Tibial artery (tissue), 4 donors: Measurements from ENCODE around the gene SLC12A4.

ENCODE experiments used
- DNase-seq, 2 donors: peaks; one replicate each; pipeline ENCODE4 v3.0.0-alpha.2; 2019
- H3K27ac ChIP-seq, 2 donors: fragments of 200-600 bp; sonication (generic) in 1 of 2; 1 replicate in 1 of 2; 2 replicates in 1 of 2; pipeline ENCODE4 v1.5.1; 2018 to 2019; ENCODE audit warnings: mild to moderate bottlenecking in 1 of 2
- H3K27me3 ChIP-seq, 2 donors: fragments of 200-600 bp; sonication (generic) in 1 of 2; one replicate each; pipeline versions ENCODE4 v1.5.1 to v1.6.0; 2016 to 2019
- H3K36me3 ChIP-seq, 3 donors: fragments of 200-600 bp; sonication (generic) in 2 of 3; one replicate each; pipeline ENCODE4 v1.5.1; 2016 to 2019; ENCODE audit warnings: mild to moderate bottlenecking in 2 of 3
- H3K4me1 ChIP-seq, 4 donors: fragments of 200-600 bp; sonication (generic) in 2 of 4; 1 replicate in 3 of 4; 2 replicates in 1 of 4; pipeline ENCODE4 v1.5.1; 2016 to 2019
- H3K4me3 ChIP-seq, 2 donors: fragments of 200-600 bp; sonication (generic) in 1 of 2; 1 replicate in 1 of 2; 2 replicates in 1 of 2; pipeline ENCODE4 v1.5.1; 2018 to 2019; ENCODE audit warnings: mild to moderate bottlenecking in 2 of 2
- H3K9me3 ChIP-seq, 3 donors: fragments of 200-600 bp; sonication (generic) in 1 of 3; one replicate each; pipeline ENCODE4 v1.5.1; 2016 to 2019
- intact Hi-C: fragments of 100-400 bp; cut with DNase I; formaldehyde crosslinking; loops from one replicate; pipeline ENCODE4 v1.15.0; 2023; ENCODE audit warnings: low total_unique reads
- TF ChIP-seq, protein P1 (sequence below), 2 experiments: fragments of 200-600 bp in 1 of 2; fragments of 450-650 bp in 1 of 2; IDR thresholded peaks; one replicate each; pipeline ENCODE4 v1.5.1; 2017 to 2019; ENCODE audit warnings: antibody characterized with exemption in 2 of 2, mild to moderate bottlenecking in 1 of 2, moderate library complexity in 1 of 2

Gene SLC12A4

DNA sequence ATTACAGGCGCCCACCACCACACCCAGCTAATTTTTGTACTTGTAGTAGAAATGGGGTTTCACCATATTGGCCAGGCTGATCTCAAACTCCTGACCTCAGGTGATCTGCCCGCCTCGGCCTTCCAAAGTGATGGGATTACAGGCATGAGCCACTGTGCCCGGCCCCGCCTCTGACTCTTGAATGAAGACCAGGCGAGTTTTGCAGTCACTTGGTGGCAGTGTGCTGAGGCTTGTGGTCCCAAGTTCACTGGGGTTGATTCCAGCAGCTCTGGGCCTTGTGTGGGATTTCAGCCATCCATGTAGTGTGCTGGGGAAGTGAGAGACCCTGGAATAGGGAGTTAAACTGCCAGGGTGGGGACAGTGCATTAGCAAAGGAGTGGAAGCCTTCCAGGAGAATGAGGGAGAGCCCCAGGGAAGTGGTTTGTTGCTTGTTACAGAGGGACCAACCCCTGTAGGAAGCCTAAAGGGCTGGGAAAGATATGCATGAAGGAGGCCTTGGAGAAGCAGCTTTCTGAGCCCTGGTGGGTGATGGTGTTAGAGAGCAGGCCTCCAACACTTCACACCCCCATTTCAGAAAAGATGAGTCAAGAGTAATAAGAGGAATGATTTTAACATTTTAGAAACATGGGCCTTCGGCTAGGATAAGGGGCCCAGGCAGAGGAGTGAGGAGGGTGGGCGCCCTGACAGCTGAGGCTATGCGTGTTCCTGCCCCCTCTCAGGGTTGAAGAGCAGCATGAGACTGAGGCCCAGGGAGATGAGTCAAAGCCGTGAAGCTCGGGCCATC, 60.8 kb downstream of the SLC12A4 start:
- intact Hi-C loops = no loop called here
- DNase-seq = no peak
- no peaks in the 10 kb centered on the region for H3K4me1 ChIP-seq
- no peak overlapping the region for H3K27ac ChIP-seq
- no peaks in the 10 kb centered on the region for H3K27me3 ChIP-seq
- no peak overlapping the region for H3K4me3 ChIP-seq
- peaks cover 26 to 44% (median 28%) of the 10 kb centered on the region in 3 donors for H3K36me3 ChIP-seq
- no peaks in the 10 kb centered on the region for H3K9me3 ChIP-seq
- TF ChIP-seq, protein P1, sequence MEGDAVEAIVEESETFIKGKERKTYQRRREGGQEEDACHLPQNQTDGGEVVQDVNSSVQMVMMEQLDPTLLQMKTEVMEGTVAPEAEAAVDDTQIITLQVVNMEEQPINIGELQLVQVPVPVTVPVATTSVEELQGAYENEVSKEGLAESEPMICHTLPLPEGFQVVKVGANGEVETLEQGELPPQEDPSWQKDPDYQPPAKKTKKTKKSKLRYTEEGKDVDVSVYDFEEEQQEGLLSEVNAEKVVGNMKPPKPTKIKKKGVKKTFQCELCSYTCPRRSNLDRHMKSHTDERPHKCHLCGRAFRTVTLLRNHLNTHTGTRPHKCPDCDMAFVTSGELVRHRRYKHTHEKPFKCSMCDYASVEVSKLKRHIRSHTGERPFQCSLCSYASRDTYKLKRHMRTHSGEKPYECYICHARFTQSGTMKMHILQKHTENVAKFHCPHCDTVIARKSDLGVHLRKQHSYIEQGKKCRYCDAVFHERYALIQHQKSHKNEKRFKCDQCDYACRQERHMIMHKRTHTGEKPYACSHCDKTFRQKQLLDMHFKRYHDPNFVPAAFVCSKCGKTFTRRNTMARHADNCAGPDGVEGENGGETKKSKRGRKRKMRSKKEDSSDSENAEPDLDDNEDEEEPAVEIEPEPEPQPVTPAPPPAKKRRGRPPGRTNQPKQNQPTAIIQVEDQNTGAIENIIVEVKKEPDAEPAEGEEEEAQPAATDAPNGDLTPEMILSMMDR (IDR thresholded peaks at IDR 0.05) = no peak

DNA sequence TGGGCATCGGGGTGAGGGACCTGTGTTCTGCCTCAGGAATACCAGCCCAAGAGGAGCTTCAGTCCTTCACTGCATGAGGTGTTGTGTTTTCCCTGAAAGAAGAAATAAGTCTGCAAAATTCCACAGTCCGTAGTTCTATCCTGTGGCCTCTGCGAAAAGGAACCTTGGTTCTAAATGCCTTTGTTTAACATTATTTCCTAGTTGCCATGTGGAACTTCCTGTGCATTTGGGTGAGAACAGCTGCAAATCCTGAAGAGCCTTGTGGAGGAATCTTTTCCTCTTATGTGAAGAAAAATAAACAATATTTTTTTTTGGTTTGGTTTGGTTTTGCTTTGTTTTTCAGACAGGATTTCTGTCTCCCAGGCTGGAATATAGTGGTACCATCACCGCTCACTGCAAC, 65.6 kb downstream of the SLC12A4 start:
- Histone ChIP-seq H3K27ac (no peak overlapping the region), H3K27me3 (no peaks in the 10 kb centered on the region)
- intact Hi-C loops = no loop called here

DNA sequence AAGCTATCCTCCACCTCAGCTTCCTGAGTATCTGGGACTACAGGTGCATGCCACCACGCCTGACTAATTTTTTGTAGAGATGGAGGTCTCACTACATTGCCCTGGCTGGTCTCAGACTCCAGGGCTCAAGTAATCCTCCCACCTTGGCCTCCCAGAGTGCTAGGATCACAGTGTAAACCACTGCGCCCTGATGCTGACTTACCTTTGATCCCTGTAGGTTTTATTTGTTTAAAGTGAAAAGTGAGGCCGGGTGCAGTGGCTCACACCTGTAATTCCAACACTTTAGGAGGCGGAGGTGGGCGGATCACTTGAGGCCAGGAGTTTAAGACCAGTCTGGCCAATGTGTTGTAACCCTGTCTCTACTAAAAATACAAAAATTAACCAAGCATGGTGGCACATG, 66.7 kb downstream of the SLC12A4 start:
- Histone ChIP-seq H3K9me3 (no peaks in the 10 kb centered on the region), H3K27me3 (no peaks in the 10 kb centered on the region), H3K4me1 (peaks cover 0 to 16% (median 11%) of the 10 kb centered on the region in 4 donors), H3K4me3 (no peak overlapping the region), H3K27ac (no peak overlapping the region), H3K36me3 (peaks cover 0 to 22% (median 0%) of the 10 kb centered on the region in 3 donors)
- intact Hi-C loops = no loop called here
- no peak for DNase-seq
- TF ChIP-seq, protein P1 (IDR thresholded peaks at IDR 0.05) = no peak

More for the DNA sequence above, 65.6 kb downstream of the SLC12A4 start:
- DNase-seq = no peak
- TF ChIP-seq, protein P1 (IDR thresholded peaks at IDR 0.05) = no peak
- Histone ChIP-seq H3K9me3 (no peaks in the 10 kb centered on the region), H3K4me3 (no peak overlapping the region), H3K4me1 (peaks cover 0 to 5% (median 3%) of the 10 kb centered on the region in 4 donors), H3K36me3 (peaks cover 0 to 22% (median 0%) of the 10 kb centered on the region in 3 donors)

DNA sequence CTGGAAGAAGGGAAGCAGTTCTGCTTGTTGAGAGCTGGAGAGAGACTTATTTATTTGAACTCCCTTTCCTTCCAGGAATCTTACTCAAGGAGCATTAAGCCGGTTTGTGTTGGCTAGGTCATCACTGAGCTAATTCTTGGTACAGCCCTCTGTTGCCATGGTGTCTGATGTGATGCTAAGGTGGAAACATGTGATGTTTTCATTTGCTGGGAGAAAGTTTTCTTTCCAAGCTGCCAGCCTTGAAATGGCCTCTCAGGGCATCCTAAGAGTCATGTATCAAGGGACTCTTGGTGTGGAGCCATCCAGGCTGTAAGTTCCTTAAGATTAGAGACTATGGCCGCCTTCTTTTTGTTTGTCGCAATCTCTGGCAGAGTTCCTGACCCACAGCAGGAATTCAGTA, 71.2 kb downstream of the SLC12A4 start:
- intact Hi-C loops = no loop called here
- Histone ChIP-seq H3K36me3 (peaks cover 0 to 10% (median 0%) of the 10 kb centered on the region in 3 donors), H3K4me3 (no peak overlapping the region), H3K9me3 (no peaks in the 10 kb centered on the region), H3K27me3 (no peaks in the 10 kb centered on the region), H3K27ac (peak overlapping the region; percentile 52 to 68), H3K4me1 (peaks cover 0 to 51% (median 35%) of the 10 kb centered on the region in 4 donors)
- TF ChIP-seq, protein P1 (IDR thresholded peaks at IDR 0.05) = no peak
- peak; percentile 75 to 83 for DNase-seq

DNA sequence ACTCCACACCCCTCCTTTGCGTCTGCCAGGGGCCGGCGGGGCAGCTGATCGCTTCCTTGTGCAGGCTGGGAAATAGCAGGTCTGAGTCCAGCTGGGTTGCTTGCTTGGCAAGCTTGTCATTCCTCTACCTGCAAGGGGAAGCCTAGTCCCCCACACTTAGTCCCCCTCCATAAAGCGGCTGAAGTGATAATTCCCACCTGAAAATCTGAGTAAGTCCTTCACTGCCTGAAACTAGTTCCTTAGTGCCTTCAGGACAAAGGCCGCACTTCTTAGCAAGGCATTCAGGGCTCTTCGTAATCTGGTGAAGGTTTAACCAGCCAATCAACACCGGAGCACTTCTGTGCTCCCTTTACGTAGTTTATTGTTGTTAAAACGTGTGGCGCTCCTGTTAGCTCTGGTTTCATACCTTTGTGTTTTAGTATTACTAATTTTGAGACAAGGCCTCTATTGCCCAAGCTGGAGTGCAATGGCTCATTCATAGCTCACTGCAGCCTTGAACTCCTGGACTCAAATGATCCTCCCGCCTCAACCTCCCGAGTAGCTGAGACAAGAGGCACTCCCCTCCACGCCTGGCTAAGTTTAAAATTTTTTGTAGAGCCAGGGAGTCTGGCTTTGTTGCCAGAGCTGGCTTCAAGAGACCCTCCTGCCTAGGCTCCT, 74.6 kb downstream of the SLC12A4 start:
- H3K9me3 ChIP-seq = no peaks in the 10 kb centered on the region
- peaks cover 0 to 52% (median 35%) of the 10 kb centered on the region in 4 donors for H3K4me1 ChIP-seq
- peak overlapping the region; percentile 94 to 99 for H3K27ac ChIP-seq
- TF ChIP-seq, protein P1 (IDR thresholded peaks at IDR 0.05) = no peak
- H3K36me3 ChIP-seq = no peaks in the 10 kb centered on the region
- H3K27me3 ChIP-seq = no peaks in the 10 kb centered on the region
- DNase-seq = no peak
- H3K4me3 ChIP-seq = peak overlapping the region; percentile 82 to 98
- intact Hi-C loops = no loop called here
